OCI-LY3 (cell line): ENCODE measurements around the gene FTH1.

Experiments
- CTCF ChIP-seq: fragments of 200-600, 300-600 bp; sonication (generic); IDR thresholded peaks from 2 replicates; pipeline ENCODE4 v1.5.1; 2014; ENCODE audit warnings: antibody characterized with exemption, low read length, low read depth
- EZH2phosphoT487 ChIP-seq: fragments of 200-600 bp; shearing (Covaris generic); IDR thresholded peaks from 2 replicates; pipeline ENCODE4 v1.6.1; 2018; ENCODE audit warnings: antibody characterized with exemption, mixed run types, low read depth

DNA sequence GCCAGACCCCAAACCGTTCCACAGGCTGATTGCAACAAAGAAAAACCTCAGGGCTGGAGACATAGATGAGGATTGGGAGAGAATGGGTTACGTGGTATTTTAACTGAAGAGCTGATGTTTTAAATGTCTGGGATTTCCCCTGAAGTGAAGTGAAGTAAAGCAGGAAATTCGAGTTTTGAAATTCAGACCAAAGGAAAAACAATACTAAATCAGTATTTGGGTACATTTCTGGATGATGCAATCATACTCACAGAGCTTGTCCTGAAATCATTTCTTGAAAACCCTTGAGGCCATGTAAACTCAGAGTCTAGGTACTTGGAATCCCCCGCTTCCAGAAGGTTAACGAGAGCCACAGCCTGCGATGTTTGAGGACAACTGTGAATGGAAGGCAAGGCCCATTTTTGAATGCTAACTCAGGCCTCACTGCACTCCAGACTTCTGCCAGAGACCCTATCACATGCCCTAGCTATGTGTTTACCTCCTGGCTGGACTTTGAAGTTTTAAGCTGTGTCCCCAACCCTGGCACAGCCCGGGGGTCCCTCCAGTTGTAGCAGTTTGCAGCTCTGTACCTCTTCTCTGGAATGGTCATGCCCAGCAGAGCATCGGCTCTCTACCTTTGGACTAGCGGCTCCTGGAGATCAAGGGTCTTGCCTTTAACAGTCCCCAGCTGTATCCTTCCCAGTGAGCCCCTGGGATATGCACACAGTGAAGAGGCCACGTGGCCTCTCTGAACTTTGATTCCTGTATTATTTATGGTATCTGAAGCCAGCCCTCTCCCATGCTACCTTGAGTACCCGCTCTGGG is 5.4 kb upstream of the FTH1 start:
- TF ChIP-seq CTCF (no peak), EZH2phosphoT487 (no peak)
